Neural progenitor cell (in vitro differentiated cells): ENCODE data around the gene NPC1L1. TPM values are rescaled to one million over a fixed set of nuclear protein-coding genes. Genes with fewer than 3 reads are reported as not detected.
"Not testable (repeated sequence)": the region's sequence is repeated elsewhere in the genome, so short reads cannot be mapped to it uniquely, and the experiment has no call there.

Experiments used
- DNase-seq: peaks from one replicate; pipeline ENCODE4 v3.0.0-alpha.2; 2016; ENCODE audit warnings: low spot score
- H2AFZ ChIP-seq: fragments of 200-600 bp; sonication (generic); replicated peaks from 2 replicates; pipeline ENCODE4 v1.6.1; 2016; ENCODE audit warnings: antibody characterized with exemption
- H3F3A ChIP-seq: fragments of 200-600 bp; sonication (generic); 2 replicates; pipeline ENCODE4 v1.6.1; 2016; ENCODE audit warnings: antibody characterized with exemption, low read depth
- H3K27ac ChIP-seq: fragments of 200-600 bp; sonication (generic); 2 replicates; pipeline ENCODE4 v1.5.1; 2016; ENCODE audit warnings: mild to moderate bottlenecking
- H3K27me3 ChIP-seq: fragments of 200-600 bp; sonication (generic); 2 replicates; pipeline ENCODE4 v1.6.1; 2016; ENCODE audit warnings: mild to moderate bottlenecking, moderate library complexity
- H3K36me3 ChIP-seq: fragments of 200-600 bp; sonication (generic); 2 replicates; pipeline ENCODE4 v1.5.1; 2016
- H3K4me1 ChIP-seq: fragments of 200-600 bp; sonication (generic); 2 replicates; pipeline ENCODE4 v1.6.1; 2016; ENCODE audit warnings: mixed run types
- H3K4me2 ChIP-seq: fragments of 200-600 bp; sonication (generic); 2 replicates; pipeline ENCODE4 v1.6.1; 2016
- H3K4me3 ChIP-seq: fragments of 200-600 bp; sonication (generic); 2 replicates; pipeline ENCODE4 v1.5.1; 2016
- H3K79me2 ChIP-seq: fragments of 200-600 bp; sonication (generic); 2 replicates; pipeline ENCODE4 v1.6.1; 2016; ENCODE audit warnings: low read depth
- H3K9ac ChIP-seq: fragments of 200-600 bp; sonication (generic); 2 replicates; pipeline ENCODE4 v1.6.1; 2016
- H3K9me3 ChIP-seq: fragments of 200-600 bp; sonication (generic); 2 replicates; pipeline ENCODE4 v1.5.1; 2016; ENCODE audit warnings: low read depth
- H4K20me1 ChIP-seq: fragments of 200-600 bp; sonication (generic); 2 replicates; pipeline ENCODE4 v1.6.1; 2016; ENCODE audit warnings: low read depth
- H3K27ac Mint-ChIP-seq: 3 replicates; pipeline ENCODE4 v1.8.0; 2021; ENCODE audit warnings: mixed read lengths
- H3K27me3 Mint-ChIP-seq: 2 replicates; pipeline ENCODE4 v1.8.0; 2022; ENCODE audit warnings: low read depth, mild to moderate bottlenecking, inconsistent platforms, moderate library complexity, mixed read lengths; ENCODE audit not compliant: insufficient read depth
- H3K36me3 Mint-ChIP-seq: 3 replicates; pipeline ENCODE4 v1.8.0; 2021; ENCODE audit warnings: mixed read lengths
- H3K4me1 Mint-ChIP-seq: 3 replicates; pipeline ENCODE4 v1.8.0; 2021; ENCODE audit warnings: mixed read lengths
- H3K4me3 Mint-ChIP-seq: 3 replicates; pipeline ENCODE4 v1.8.0; 2021; ENCODE audit warnings: mild to moderate bottlenecking, moderate library complexity, mixed read lengths
- H3K9me3 Mint-ChIP-seq: 3 replicates; pipeline ENCODE4 v1.8.0; 2020; ENCODE audit warnings: mixed read lengths
- CTCF ChIP-seq: fragments of 200-600 bp; sonication (generic); IDR thresholded peaks from 2 replicates; pipeline ENCODE4 v1.5.1; 2017; ENCODE audit warnings: antibody characterized with exemption, mild to moderate bottlenecking
- EZH2 ChIP-seq: fragments of 200-600 bp; sonication (generic); IDR thresholded peaks from 2 replicates; pipeline ENCODE4 v1.6.1; 2017; ENCODE audit warnings: antibody characterized with exemption, mild to moderate bottlenecking, moderate library complexity
- EZH2phosphoT487 ChIP-seq: fragments of 200-600 bp; sonication (generic); IDR thresholded peaks from 2 replicates; pipeline ENCODE4 v1.6.1; 2017; ENCODE audit warnings: antibody characterized with exemption
- total RNA-seq: library from RNA; depleted of rRNA; stranded (reverse); fragments of >200 nt; gene quantifications from 2 replicates; pipeline ENCODE4 v1.2.3, GENCODE V29; 2015; ENCODE audit warnings: low replicate concordance

Gene NPC1L1
- total RNA-seq, 1 donor from 2014 or later: not detected

- no peak overlapping the region for H3K27ac ChIP-seq
- H3K9me3 ChIP-seq: no peaks in the 10 kb centered on the region
- no peaks in the 10 kb centered on the region for H3K27me3 ChIP-seq
- Mint-ChIP-seq H3K27ac (no peak overlapping the region), H3K36me3 (peaks cover 9% of the 10 kb centered on the region), H3K4me3 (no peak overlapping the region), H3K27me3 (peaks cover 8% of the 10 kb centered on the region), H3K4me1 (no peaks in the 10 kb centered on the region), H3K9me3 (no peaks in the 10 kb centered on the region)
- H3K4me1 ChIP-seq: no peaks in the 10 kb centered on the region
- H3K9ac ChIP-seq: no peak overlapping the region
- no peak overlapping the region for H3K4me2 ChIP-seq
- no peak overlapping the region for H2AFZ ChIP-seq
- H4K20me1 ChIP-seq: no peaks in the 10 kb centered on the region
- no peak for DNase-seq
- no peaks in the 10 kb centered on the region for H3K79me2 ChIP-seq
- H3K4me3 ChIP-seq: no peak overlapping the region
- H3F3A ChIP-seq: no peaks in the 10 kb centered on the region
- no peaks in the 10 kb centered on the region for H3K36me3 ChIP-seq
- TF ChIP-seq EZH2: no peak
- TF ChIP-seq CTCF: no peak
- no peak for TF ChIP-seq EZH2phosphoT487
Measured at GRCh38 chr7:44559485-44559884, 18.4 kb upstream of the NPC1L1 start.

GRCh38 chr7:44557485-44557884 is 16.4 kb upstream of the NPC1L1 start:
- Histone ChIP-seq H3K9ac (peak overlapping the region; percentile 25), H3K4me3 (no peak overlapping the region), H3F3A (no peaks in the 10 kb centered on the region), H3K27me3 (no peaks in the 10 kb centered on the region), H2AFZ (no peak overlapping the region), H3K36me3 (no peaks in the 10 kb centered on the region), H3K79me2 (no peaks in the 10 kb centered on the region), H3K4me1 (no peaks in the 10 kb centered on the region), H3K9me3 (no peaks in the 10 kb centered on the region), H3K4me2 (no peak overlapping the region), H3K27ac (no peak overlapping the region), H4K20me1 (no peaks in the 10 kb centered on the region)
- no peak for TF ChIP-seq CTCF
- TF ChIP-seq EZH2phosphoT487: no peak
- TF ChIP-seq EZH2: no peak
- Mint-ChIP-seq H3K9me3 (no peaks in the 10 kb centered on the region), H3K27me3 (peaks cover 8% of the 10 kb centered on the region), H3K4me1 (no peaks in the 10 kb centered on the region), H3K36me3 (no peaks in the 10 kb centered on the region), H3K27ac (no peak overlapping the region), H3K4me3 (no peak overlapping the region)
- no peak for DNase-seq

DNA sequence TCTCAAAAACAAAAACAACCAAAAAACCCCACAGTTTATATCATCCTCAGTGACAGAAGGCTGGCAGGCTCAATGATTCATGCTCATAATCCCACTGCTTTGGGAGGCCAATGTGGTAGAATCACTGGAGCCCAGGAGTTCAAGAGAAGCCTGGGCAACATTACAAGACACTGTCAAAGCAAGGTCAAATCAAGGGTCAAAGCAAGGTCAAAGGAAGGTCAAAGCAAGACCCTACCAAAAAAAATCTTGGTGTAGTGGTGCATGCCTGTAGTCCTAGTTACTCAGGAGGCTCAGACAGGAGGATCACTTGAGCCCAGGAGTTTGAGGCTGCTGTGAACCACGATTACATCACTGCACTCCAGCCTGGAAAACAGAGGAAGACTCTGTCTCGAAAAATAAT is 14.2 kb upstream of the NPC1L1 start:
- no peak overlapping the region for H3K27ac Mint-ChIP-seq
- no peaks in the 10 kb centered on the region for H3K9me3 Mint-ChIP-seq
- no peak overlapping the region for H3K27ac ChIP-seq

DNA sequence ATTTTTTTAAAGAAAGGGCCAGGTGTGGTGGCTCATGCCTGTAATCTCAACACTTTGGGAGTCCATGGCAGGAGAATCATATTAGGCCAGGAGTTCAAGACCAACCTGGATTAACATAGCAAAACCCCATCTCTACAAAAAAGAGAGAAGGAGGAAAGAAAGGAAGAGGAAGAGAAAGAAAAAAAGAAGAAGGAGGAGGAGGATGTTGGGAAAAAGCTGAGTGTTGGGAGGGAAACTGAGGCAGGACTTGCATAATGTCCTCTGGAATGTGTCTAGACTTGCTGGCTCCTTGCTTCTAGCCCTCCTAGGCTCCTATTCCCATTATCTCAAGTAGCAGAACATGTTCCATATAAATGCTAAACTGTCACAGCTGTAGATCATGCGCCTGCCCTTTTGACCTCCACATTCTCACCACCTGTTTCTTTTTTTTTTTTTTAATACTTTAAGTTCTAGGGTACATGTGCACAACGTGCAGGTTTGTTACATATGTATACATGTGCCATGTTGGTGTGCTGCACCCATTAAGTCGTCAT is 11.4 kb upstream of the NPC1L1 start:
- not testable (repeated sequence) for H3K9ac ChIP-seq, H3K27ac Mint-ChIP-seq, H3K36me3 ChIP-seq, DNase-seq, H3K36me3 Mint-ChIP-seq, H3K4me3 Mint-ChIP-seq, H3F3A ChIP-seq, H3K4me2 ChIP-seq, H3K9me3 ChIP-seq, H3K27ac ChIP-seq, H3K4me3 ChIP-seq, H3K27me3 ChIP-seq, H3K79me2 ChIP-seq, H3K27me3 Mint-ChIP-seq, H2AFZ ChIP-seq, H3K4me1 ChIP-seq, H3K4me1 Mint-ChIP-seq, H3K9me3 Mint-ChIP-seq, H4K20me1 ChIP-seq

More for the DNA sequence above, 14.2 kb upstream of the NPC1L1 start:
- Mint-ChIP-seq H3K27me3 (peaks cover 8% of the 10 kb centered on the region), H3K4me3 (no peak overlapping the region), H3K36me3 (no peaks in the 10 kb centered on the region), H3K4me1 (no peaks in the 10 kb centered on the region)
- Histone ChIP-seq H3K79me2 (no peaks in the 10 kb centered on the region), H3K27me3 (no peaks in the 10 kb centered on the region), H3K4me1 (no peaks in the 10 kb centered on the region), H3K36me3 (no peaks in the 10 kb centered on the region), H3K9me3 (no peaks in the 10 kb centered on the region), H2AFZ (no peak overlapping the region), H3F3A (no peaks in the 10 kb centered on the region), H4K20me1 (no peaks in the 10 kb centered on the region), H3K9ac (no peak overlapping the region), H3K4me3 (no peak overlapping the region), H3K4me2 (no peak overlapping the region)
- no peak for TF ChIP-seq EZH2
- TF ChIP-seq CTCF: no peak
- TF ChIP-seq EZH2phosphoT487: no peak
- DNase-seq: no peak
